Activated T-cell treated with anti-CD3 and anti-CD28 coated beads for 48 hours (primary cell): ENCODE data around the gene MKKS.

ENCODE experiments used
- DNase-seq: peaks from one replicate; pipeline ENCODE4 v3.0.0-alpha.2; 2020; ENCODE audit warnings: low read depth

MKKS gene

GRCh38 chr20:10368702-10369041 is 65.3 kb downstream of the MKKS start:
- no peak for DNase-seq

GRCh38 chr20:10367943-10368701 is 65.9 kb downstream of the MKKS start:
- no peak for DNase-seq

GRCh38 chr20:10367693-10367942 is 66.4 kb downstream of the MKKS start:
- DNase-seq: no peak

GRCh38 chr20:10366898-10367692 is 66.9 kb downstream of the MKKS start:
- no peak for DNase-seq

- no peak for DNase-seq
These were observed 71.3 kb downstream of the MKKS start for GRCh38 chr20:10362674-10363073.

- DNase-seq: no peak
These were observed 73.1 kb downstream of the MKKS start for GRCh38 chr20:10360878-10361277.

GRCh38 chr20:10359621-10360040 is 74.4 kb downstream of the MKKS start:
- no peak for DNase-seq

- no peak for DNase-seq
These were observed 76.0 kb downstream of the MKKS start for GRCh38 chr20:10357974-10358373.

GRCh38 chr20:10357061-10357708 is 76.8 kb downstream of the MKKS start:
- DNase-seq: no peak

- DNase-seq: no peak
These were observed 77.4 kb downstream of the MKKS start for GRCh38 chr20:10356628-10357027.

GRCh38 chr20:10352934-10353824 is 80.8 kb downstream of the MKKS start:
- no peak for DNase-seq
